ENCODE measurements around the gene FLNB. TPM values are rescaled to one million over a fixed set of nuclear protein-coding genes. Genes with fewer than 3 reads are reported as not detected.

The FLNB gene
- total and polyA plus RNA-seq, 2 of the 13 experiments (the other 11 are each of a cell fraction or from before 2014, with no cell fraction given), result 106 to 130 TPM

- TF ChIP-seq SAFB2 (CRISPR knock-in tag; IDR thresholded peaks at IDR 0.05; ENCODE audit: borderline replicate concordance, low read depth) (no peak), ESRRA (CRISPR knock-in tag; IDR thresholded peaks at IDR 0.05; ENCODE audit: low read depth) (no peak), SOX13 (IDR thresholded peaks at IDR 0.05) (0 out of 2 replicates have a peak, but pooled peaks have one; percentile 10), SOX13 (CRISPR knock-in tag; conservative IDR thresholded peaks at IDR 0.05 in 1 of 2, IDR thresholded peaks at IDR 0.05 in 1 of 2) (peak in 1 of 2 experiments; percentile 67; a peak in 2 of 4 replicates), ATF7-NPFF (CRISPR knock-in tag; IDR thresholded peaks at IDR 0.05; ENCODE audit: low read depth) (no peak), NCOR1 (IDR thresholded peaks at IDR 0.05; ENCODE audit: borderline replicate concordance, low read length) (no peak), ZNF12 (CRISPR knock-in tag; IDR thresholded peaks at IDR 0.05) (no peak), ZNF614 (CRISPR knock-in tag; IDR thresholded peaks at IDR 0.05; ENCODE audit: borderline replicate concordance) (peak; percentile 70; the same call in 1 of the 2 replicates), ZNF33A (CRISPR knock-in tag; IDR thresholded peaks at IDR 0.05; ENCODE audit: borderline replicate concordance) (no peak), SSRP1 (CRISPR knock-in tag; IDR thresholded peaks at IDR 0.05) (no peak), AHR (CRISPR knock-in tag; IDR thresholded peaks at IDR 0.05) (no peak), JDP2 (CRISPR knock-in tag; IDR thresholded peaks at IDR 0.05; ENCODE audit: borderline replicate concordance) (no peak), KAT7 (CRISPR knock-in tag; IDR thresholded peaks at IDR 0.05; ENCODE audit: borderline replicate concordance) (no peak), PLRG1 (conservative IDR thresholded peaks at IDR 0.05) (no peak), KDM3A (CRISPR knock-in tag; IDR thresholded peaks at IDR 0.05; ENCODE audit: low read depth) (0 out of 2 replicates have a peak, but pooled peaks have one; percentile 60), HMG20B (CRISPR knock-in tag; conservative IDR thresholded peaks at IDR 0.05) (0 out of 2 replicates have a peak, but pooled peaks have one; percentile 43), HDAC1 (CRISPR knock-in tag; IDR thresholded peaks at IDR 0.05) (peak; percentile 47; the same call in 1 of the 2 replicates), KLF6 (CRISPR knock-in tag; IDR thresholded peaks at IDR 0.05) (peak; percentile 70; the same call in 1 of the 2 replicates), ZNF720 (CRISPR knock-in tag; IDR thresholded peaks at IDR 0.05) (no peak), ZSCAN22 (CRISPR knock-in tag; IDR thresholded peaks at IDR 0.05) (no peak), XRCC5 (optimal IDR thresholded peaks at IDR 0.05; ENCODE audit: low read length) (peak; percentile 14), THAP8 (CRISPR knock-in tag; IDR thresholded peaks at IDR 0.05; ENCODE audit: borderline replicate concordance) (no peak), ZNF644 (CRISPR knock-in tag; IDR thresholded peaks at IDR 0.05; ENCODE audit: low read depth) (no peak), NKX3-1 (CRISPR knock-in tag; IDR thresholded peaks at IDR 0.05) (no peak), MIER2 (CRISPR knock-in tag; IDR thresholded peaks at IDR 0.05) (no peak), CBX2 (IDR thresholded peaks at IDR 0.05; ENCODE audit: low read depth, low read length) (no peak), CBX2 (CRISPR knock-in tag; IDR thresholded peaks at IDR 0.05; ENCODE audit: low read depth) (no peak), SIN3B (IDR thresholded peaks at IDR 0.05; ENCODE audit: low read length) (no peak), SKIL (CRISPR knock-in tag; IDR thresholded peaks at IDR 0.05; ENCODE audit: borderline replicate concordance) (no peak), ZNF232 (CRISPR knock-in tag; IDR thresholded peaks at IDR 0.05; ENCODE audit: borderline replicate concordance) (no peak), MTERF4 (CRISPR knock-in tag; IDR thresholded peaks at IDR 0.05) (no peak)
These were observed 57.5 kb downstream of the FLNB start (continued) for GRCh38 chr3:58065700-58066167.
